KOPT-K1 (cell line): ENCODE measurements around the gene ARF6.
"Not testable (repeated sequence)": the region's sequence is repeated elsewhere in the genome, so short reads cannot be mapped to it uniquely, and the experiment has no call there.

Source experiments
- H3K27ac ChIP-seq: fragments of 200-600 bp; sonication (generic); 2 replicates; pipeline ENCODE4 v1.5.1; 2016; ENCODE audit warnings: antibody characterized with exemption, mild to moderate bottlenecking, low read depth, low read length; ENCODE audit not compliant: poor library complexity, severe bottlenecking
- H3K36me3 ChIP-seq: fragments of 200-600 bp; sonication (generic); 2 replicates; pipeline ENCODE4 v1.5.1; 2017; ENCODE audit warnings: antibody characterized with exemption, mild to moderate bottlenecking, low read length, moderate library complexity; ENCODE audit not compliant: insufficient read depth
- H3K9me3 ChIP-seq: fragments of 200-600 bp; sonication (generic); 2 replicates; pipeline ENCODE4 v1.5.1; 2017; ENCODE audit warnings: antibody characterized with exemption, low read length, mild to moderate bottlenecking; ENCODE audit not compliant: insufficient read depth, poor library complexity, severe bottlenecking

ARF6 gene

GRCh38 chr14:49936246-49936645 lies 43.4 kb downstream of the ARF6 start:
- H3K9me3 ChIP-seq = peaks cover 19% of the 10 kb centered on the region
- not testable (repeated sequence) for H3K36me3 ChIP-seq, H3K27ac ChIP-seq

DNA sequence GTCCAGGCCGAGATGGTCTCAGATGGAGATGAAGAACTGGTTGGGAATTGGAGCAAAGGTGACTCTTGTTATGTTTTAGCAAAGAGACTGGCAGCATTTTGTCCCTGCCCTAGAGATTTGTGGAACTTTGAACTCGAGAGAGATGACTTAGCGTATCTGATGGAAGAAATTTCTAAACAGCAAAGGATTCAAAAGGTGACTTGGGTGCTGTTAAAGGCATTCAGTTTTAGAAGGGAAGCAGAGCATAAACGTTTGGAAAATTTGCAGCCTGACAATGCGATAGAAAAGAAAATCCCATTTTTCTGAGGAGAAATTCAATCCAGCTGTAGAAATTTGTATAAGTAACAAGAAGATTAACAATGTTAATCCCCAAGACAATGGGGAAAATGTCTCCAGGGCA lies 44.0 kb downstream of the ARF6 start:
- H3K9me3 ChIP-seq = peaks cover 19% of the 10 kb centered on the region
- H3K36me3 ChIP-seq = not testable (repeated sequence)

GRCh38 chr14:49939215-49939614 lies 46.3 kb downstream of the ARF6 start:
- H3K9me3 ChIP-seq = peaks cover 19% of the 10 kb centered on the region
- H3K27ac ChIP-seq, H3K36me3 ChIP-seq: not testable (repeated sequence)

More for the DNA sequence above, 44.0 kb downstream of the ARF6 start:
- not testable (repeated sequence) for H3K27ac ChIP-seq

GRCh38 chr14:49939884-49940510 lies 47.1 kb downstream of the ARF6 start:
- H3K9me3 ChIP-seq = peaks cover 19% of the 10 kb centered on the region
- H3K27ac ChIP-seq = peak overlapping the region; percentile 17

DNA sequence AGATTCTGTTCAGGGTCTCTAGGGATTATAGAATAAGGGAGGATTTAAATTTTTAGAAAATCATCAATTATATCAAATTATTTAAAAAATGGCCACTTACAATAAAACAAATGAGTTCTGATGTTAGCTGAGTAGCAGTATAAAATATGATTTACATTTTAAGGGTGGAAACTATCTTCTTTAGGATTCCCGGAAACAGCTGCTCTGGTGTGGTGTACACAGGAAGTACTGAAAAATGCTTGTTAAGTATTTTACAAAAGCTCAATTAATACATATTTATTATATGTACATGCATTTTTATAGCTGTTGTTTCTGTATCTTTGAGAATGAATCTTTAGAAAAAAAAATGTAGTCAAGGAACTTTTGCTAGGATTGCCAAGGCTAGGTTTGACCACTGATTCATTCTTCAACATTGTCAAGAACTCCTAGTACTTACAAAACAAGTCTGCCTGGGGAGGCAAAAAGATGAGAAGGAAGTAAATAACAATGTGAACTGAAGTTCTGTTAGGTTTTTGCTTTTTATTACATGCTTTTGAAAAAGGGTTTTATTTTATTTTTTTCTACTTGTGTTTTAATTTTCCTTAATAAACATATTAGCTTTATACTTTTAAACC lies 48.0 kb downstream of the ARF6 start:
- Histone ChIP-seq H3K9me3 (peaks cover 19% of the 10 kb centered on the region), H3K27ac (peak overlapping the region; percentile 17), H3K36me3 (no peaks in the 10 kb centered on the region)

More at GRCh38 chr14:49939884-49940510, 47.1 kb downstream of the ARF6 start:
- H3K36me3 ChIP-seq = no peaks in the 10 kb centered on the region

DNA sequence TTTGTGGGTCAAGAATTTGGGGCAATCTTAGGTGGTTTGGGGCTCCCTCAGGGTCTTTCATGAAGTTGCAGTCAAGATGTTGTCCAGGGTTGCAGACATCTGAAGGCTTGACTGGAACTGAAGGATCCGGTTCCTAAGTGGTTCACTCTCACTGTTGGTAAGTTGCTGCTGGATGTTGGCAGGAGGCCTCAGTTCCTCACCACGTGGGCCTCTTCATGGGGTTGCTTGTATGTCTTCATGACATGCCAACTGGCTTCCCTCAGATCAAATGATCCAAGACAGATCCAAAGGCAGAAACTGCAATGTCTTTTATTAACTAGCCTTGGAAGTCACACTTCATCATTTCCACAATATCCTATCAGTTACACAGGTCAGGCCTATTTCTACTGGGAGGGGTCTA lies 49.2 kb downstream of the ARF6 start:
- H3K27ac ChIP-seq = no peak overlapping the region
- H3K9me3 ChIP-seq = peaks cover 14% of the 10 kb centered on the region
- H3K36me3 ChIP-seq = no peaks in the 10 kb centered on the region

- Histone ChIP-seq H3K27ac (no peak overlapping the region), H3K36me3 (no peaks in the 10 kb centered on the region), H3K9me3 (no peaks in the 10 kb centered on the region)
Measured at GRCh38 chr14:49944501-49944900, 51.6 kb downstream of the ARF6 start.

GRCh38 chr14:49945448-49946319 lies 52.8 kb downstream of the ARF6 start:
- H3K27ac ChIP-seq = peak overlapping the region; percentile 17
- no peaks in the 10 kb centered on the region for H3K36me3 ChIP-seq
- H3K9me3 ChIP-seq = no peaks in the 10 kb centered on the region
